Measurements from ENCODE around the gene CPSF4L. TPM values are rescaled to one million over a fixed set of nuclear protein-coding genes. Genes with fewer than 3 reads are reported as not detected.

CPSF4L gene
- total and polyA plus RNA-seq, 2 of the 13 experiments (the other 11 are each of a cell fraction or from before 2014, with no cell fraction given) = 0.73 to 1.6 TPM

- 0 out of 2 replicates have a peak, but pooled peaks have one; percentile 33 for TF ChIP-seq ZBTB14 (CRISPR knock-in tag; IDR thresholded peaks at IDR 0.05)
- TF ChIP-seq MNT (IDR thresholded peaks at IDR 0.05) = no peak
- TF ChIP-seq PLRG1 (conservative IDR thresholded peaks at IDR 0.05) = no peak
- no peak for TF ChIP-seq MED8 (CRISPR knock-in tag; IDR thresholded peaks at IDR 0.05; ENCODE audit: insufficient replicate concordance)
- no peak for TF ChIP-seq ZNF350 (CRISPR knock-in tag; IDR thresholded peaks at IDR 0.05; ENCODE audit: borderline replicate concordance, low read depth)
- TF ChIP-seq ZNF576 (CRISPR knock-in tag; IDR thresholded peaks at IDR 0.05) = no peak
- no peak for TF ChIP-seq ZNF550 (CRISPR knock-in tag; IDR thresholded peaks at IDR 0.05; ENCODE audit: borderline replicate concordance)
- no peak for TF ChIP-seq YEATS2 (CRISPR knock-in tag; IDR thresholded peaks at IDR 0.05; ENCODE audit: borderline replicate concordance)
- TF ChIP-seq AKAP8 (CRISPR knock-in tag; IDR thresholded peaks at IDR 0.05) = no peak
- TF ChIP-seq XRCC5 (optimal IDR thresholded peaks at IDR 0.05; ENCODE audit: low read length) = peak; percentile 18
- TF ChIP-seq CREM (IDR thresholded peaks at IDR 0.05) = 0 out of 2 replicates have a peak, but pooled peaks have one; percentile 47
- TF ChIP-seq CREM (CRISPR knock-in tag; IDR thresholded peaks at IDR 0.05) = no peak
- no peak for TF ChIP-seq ZNF329 (CRISPR knock-in tag; IDR thresholded peaks at IDR 0.05; ENCODE audit: low read depth)
- TF ChIP-seq HOXA5 (CRISPR knock-in tag; IDR thresholded peaks at IDR 0.05) = 0 out of 2 replicates have a peak, but pooled peaks have one; percentile 24
- TF ChIP-seq ZBTB42 (CRISPR knock-in tag; IDR thresholded peaks at IDR 0.05) = no peak
- no peak for TF ChIP-seq FOXO4 (CRISPR knock-in tag; conservative IDR thresholded peaks at IDR 0.05)
- no peak for TF ChIP-seq HNRNPUL1 (IDR thresholded peaks at IDR 0.05; ENCODE audit: low read depth, low read length)
- TF ChIP-seq ZNF773 (CRISPR knock-in tag; IDR thresholded peaks at IDR 0.05; ENCODE audit: borderline replicate concordance) = no peak
- 0 out of 2 replicates have a peak, but pooled peaks have one; percentile 15 for TF ChIP-seq MIER2 (CRISPR knock-in tag; IDR thresholded peaks at IDR 0.05)
- TF ChIP-seq STAT5B (CRISPR knock-in tag; IDR thresholded peaks at IDR 0.05) = no peak
- no peak for TF ChIP-seq ZNF710 (CRISPR knock-in tag; IDR thresholded peaks at IDR 0.05; ENCODE audit: borderline replicate concordance)
- TF ChIP-seq ZBTB26 (CRISPR knock-in tag; IDR thresholded peaks at IDR 0.05; ENCODE audit: borderline replicate concordance) = 0 out of 2 replicates have a peak, but pooled peaks have one; percentile 14
- no peak for TF ChIP-seq KLF15 (CRISPR knock-in tag; IDR thresholded peaks at IDR 0.05; ENCODE audit: borderline replicate concordance)
These were observed 58.4 kb downstream of the CPSF4L start (continued) for GRCh38 chr17:73203135-73203787.

Data from HepG2 (cell line).